ENCODE results near the gene CAPN14.

DNA sequence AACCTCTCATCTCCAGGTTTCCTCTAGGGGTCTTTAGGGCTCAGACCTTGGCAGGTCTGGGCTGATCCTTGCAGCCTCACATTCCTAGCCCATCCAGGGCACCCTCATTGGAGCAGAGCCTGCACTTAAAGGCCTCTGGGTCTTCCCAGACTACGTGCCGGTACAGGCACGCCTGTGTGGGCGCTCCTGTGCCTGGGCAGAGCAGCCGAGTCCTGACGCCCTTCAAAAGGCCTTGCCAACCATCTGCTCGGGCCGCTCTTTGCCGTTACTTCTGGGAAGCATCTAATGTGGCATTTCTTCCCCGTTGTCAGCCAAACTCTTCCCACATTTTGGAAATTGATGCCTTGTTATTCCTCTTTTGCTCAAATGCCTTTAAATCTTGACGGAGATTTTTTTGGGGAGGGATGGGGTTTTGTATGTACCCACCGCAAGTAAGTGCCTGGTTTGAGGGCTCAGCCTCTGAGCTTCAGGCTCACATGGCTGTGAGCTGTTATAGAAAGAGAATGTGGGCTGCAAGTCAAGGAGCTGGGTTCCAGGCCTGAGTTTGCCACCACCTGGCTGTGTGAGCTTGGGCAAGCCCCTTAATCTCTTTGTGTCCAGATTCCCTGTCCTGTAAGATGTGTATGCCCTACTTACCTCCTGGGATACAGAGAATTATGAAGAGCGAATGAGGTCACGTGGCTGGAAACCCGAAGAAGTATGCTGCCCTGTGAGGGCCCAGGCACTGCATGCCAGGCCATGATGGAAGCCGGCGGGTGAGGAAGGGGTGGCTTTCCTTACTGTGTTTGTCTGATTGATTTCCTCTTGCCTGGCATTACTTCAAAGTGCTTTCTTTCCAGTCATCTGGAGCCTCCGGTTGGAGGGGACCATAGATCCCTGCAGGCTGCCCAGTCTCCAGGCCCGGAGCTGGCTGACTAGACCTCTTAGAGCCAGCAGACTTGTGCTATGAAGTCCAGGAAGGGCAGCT, 37.2 kb upstream of the CAPN14 start:
- no peak for TF ChIP-seq CTCF (IDR thresholded peaks at IDR 0.05)
- no peak for TF ChIP-seq ZFX (IDR thresholded peaks at IDR 0.05; ENCODE audit: borderline replicate concordance)

Data from 22Rv1 (cell line).